Measurements from ENCODE around the gene RUVBL2.

DNA sequence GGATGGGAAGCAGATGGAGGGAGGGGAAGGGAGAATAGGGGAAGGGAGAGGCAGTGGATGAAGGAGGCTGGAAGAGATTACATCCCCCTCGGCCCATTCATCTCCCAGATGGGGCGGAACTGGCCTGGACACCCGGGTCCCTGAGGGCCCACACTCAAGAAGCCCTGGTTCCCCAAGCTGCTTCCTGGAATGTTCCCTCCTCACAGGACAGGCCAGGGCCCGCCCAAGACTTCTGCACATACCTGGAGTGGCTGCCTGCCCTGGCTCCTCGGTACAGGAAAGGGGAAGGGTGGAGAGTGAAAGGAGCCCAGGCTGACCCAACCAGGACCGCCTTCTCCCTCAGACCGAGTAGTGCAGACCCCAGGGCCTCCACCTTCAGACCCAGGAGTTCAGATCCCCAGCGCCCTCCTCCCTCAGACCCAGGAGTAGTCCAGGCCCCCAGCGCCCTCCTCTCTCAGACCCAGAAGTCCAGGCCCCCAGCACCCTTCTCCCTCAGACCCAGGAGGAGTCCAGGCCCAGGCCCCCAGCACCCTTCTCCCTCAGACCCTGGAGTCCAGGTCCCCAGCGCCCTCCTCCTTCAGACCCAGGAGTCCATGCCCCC is 70.4 kb downstream of the RUVBL2 start:
- TF ChIP-seq CTCF (IDR thresholded peaks at IDR 0.05) (no peak), SIN3A (IDR thresholded peaks at IDR 0.05; ENCODE audit: borderline replicate concordance, insufficient read depth, low read depth, low read length) (no peak)
